Caki2 (cell line): ENCODE results near the gene QSOX2. TPM values are rescaled to one million over a fixed set of nuclear protein-coding genes. Genes with fewer than 3 reads are reported as not detected.
"Not testable (repeated sequence)": the region's sequence is repeated elsewhere in the genome, so short reads cannot be mapped to it uniquely, and the experiment has no call there.

Source experiments
- DNase-seq: peaks from one replicate; pipeline ENCODE4 v3.0.0-alpha.2; 2015; ENCODE audit warnings: low read depth
- in situ Hi-C: cut with HindIII; loops from 2 replicates; pipeline ENCODE4 v1.10.0; 2016; ENCODE audit warnings: low sequenced_read_pairs, low pct_unique_long_range_greater_than_20kb, mixed read lengths
- total RNA-seq: library from RNA; depleted of rRNA; stranded (reverse); fragments of >200 nt; shearing (Covaris generic); gene quantifications from 2 replicates; pipeline ENCODE4 v1.2.3, GENCODE V29; 2014; ENCODE audit warnings: low replicate concordance

Gene QSOX2
- total RNA-seq, 1 experiment from 2014 or later, result 16.4 TPM

- in situ Hi-C loops, result no loop called here
Measured at GRCh38 chr9:136243631-136244030, 2.0 kb downstream of the QSOX2 start.

GRCh38 chr9:136242918-136243525 is 2.6 kb downstream of the QSOX2 start:
- in situ Hi-C loops, result no loop called here
- no peak for DNase-seq

More at GRCh38 chr9:136243631-136244030, 2.0 kb downstream of the QSOX2 start:
- no peak for DNase-seq

GRCh38 chr9:136242248-136242647 is 3.4 kb downstream of the QSOX2 start:
- in situ Hi-C loops, result no loop called here
- DNase-seq, result no peak

GRCh38 chr9:136241542-136241941 is 4.1 kb downstream of the QSOX2 start:
- no peak for DNase-seq
- in situ Hi-C loops, result no loop called here

- in situ Hi-C loops, result no loop called here
- DNase-seq, result no peak
Measured at GRCh38 chr9:136240941-136241340, 4.7 kb downstream of the QSOX2 start.

GRCh38 chr9:136239983-136240330 is 5.7 kb downstream of the QSOX2 start:
- in situ Hi-C loops, result no loop called here
- DNase-seq, result no peak

GRCh38 chr9:136239135-136239982 is 6.3 kb downstream of the QSOX2 start:
- DNase-seq, result no peak
- in situ Hi-C loops, result no loop called here

GRCh38 chr9:136238342-136238732 is 7.3 kb downstream of the QSOX2 start:
- in situ Hi-C loops, result no loop called here
- no peak for DNase-seq

- no peak for DNase-seq
- in situ Hi-C loops, result no loop called here
Measured at GRCh38 chr9:136237486-136238341, 7.9 kb downstream of the QSOX2 start.

GRCh38 chr9:136236471-136237410 is 8.9 kb downstream of the QSOX2 start:
- in situ Hi-C loops, DNase-seq: not testable (repeated sequence)

- in situ Hi-C loops, result no loop called here
- DNase-seq, result no peak
Measured at GRCh38 chr9:136235709-136236455, 9.7 kb downstream of the QSOX2 start.

GRCh38 chr9:136235171-136235570 is 10.4 kb downstream of the QSOX2 start:
- no peak for DNase-seq
- in situ Hi-C loops, result no loop called here

- in situ Hi-C loops, result no loop called here
- DNase-seq, result no peak
Measured at GRCh38 chr9:136234597-136234996, 11.0 kb downstream of the QSOX2 start.

- DNase-seq, result no peak
- in situ Hi-C loops, result no loop called here
Measured at GRCh38 chr9:136233868-136234267, 11.7 kb downstream of the QSOX2 start.

GRCh38 chr9:136233411-136233810 is 12.2 kb downstream of the QSOX2 start:
- in situ Hi-C loops, result no loop called here

GRCh38 chr9:136232969-136233368 is 12.6 kb downstream of the QSOX2 start:
- in situ Hi-C loops, result no loop called here
- no peak for DNase-seq

More at GRCh38 chr9:136233411-136233810, 12.2 kb downstream of the QSOX2 start:
- DNase-seq, result no peak
